ENCODE data around the gene ANGPTL8. TPM values are rescaled to one million over a fixed set of nuclear protein-coding genes. Genes with fewer than 3 reads are reported as not detected.

Gene ANGPTL8
- total RNA-seq, 1 donor from 2014 or later, result not detected

DNA sequence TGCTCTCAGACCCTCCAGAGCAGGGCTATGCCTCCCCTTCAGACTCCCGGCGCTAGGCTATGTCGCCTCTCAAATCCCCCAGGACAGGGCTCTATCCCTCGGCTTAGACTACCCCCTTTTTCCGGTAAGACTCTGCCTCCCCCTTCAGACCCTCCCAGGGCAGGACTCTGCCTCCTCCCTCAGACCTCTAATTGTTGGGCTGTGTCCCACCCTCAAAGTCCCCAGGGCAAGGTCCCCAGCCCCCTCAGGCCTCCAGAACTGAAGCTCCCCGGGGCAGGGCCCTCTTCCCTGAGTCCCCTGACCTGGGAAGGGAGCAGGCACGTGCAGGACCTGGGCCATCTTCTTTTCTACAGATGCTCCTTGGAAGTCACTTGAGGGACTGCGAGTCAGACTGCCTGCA, 45.2 kb upstream of the ANGPTL8 start:
- H3K4me3 ChIP-seq, result peak overlapping the region; percentile 67
- TF ChIP-seq, protein P1, sequence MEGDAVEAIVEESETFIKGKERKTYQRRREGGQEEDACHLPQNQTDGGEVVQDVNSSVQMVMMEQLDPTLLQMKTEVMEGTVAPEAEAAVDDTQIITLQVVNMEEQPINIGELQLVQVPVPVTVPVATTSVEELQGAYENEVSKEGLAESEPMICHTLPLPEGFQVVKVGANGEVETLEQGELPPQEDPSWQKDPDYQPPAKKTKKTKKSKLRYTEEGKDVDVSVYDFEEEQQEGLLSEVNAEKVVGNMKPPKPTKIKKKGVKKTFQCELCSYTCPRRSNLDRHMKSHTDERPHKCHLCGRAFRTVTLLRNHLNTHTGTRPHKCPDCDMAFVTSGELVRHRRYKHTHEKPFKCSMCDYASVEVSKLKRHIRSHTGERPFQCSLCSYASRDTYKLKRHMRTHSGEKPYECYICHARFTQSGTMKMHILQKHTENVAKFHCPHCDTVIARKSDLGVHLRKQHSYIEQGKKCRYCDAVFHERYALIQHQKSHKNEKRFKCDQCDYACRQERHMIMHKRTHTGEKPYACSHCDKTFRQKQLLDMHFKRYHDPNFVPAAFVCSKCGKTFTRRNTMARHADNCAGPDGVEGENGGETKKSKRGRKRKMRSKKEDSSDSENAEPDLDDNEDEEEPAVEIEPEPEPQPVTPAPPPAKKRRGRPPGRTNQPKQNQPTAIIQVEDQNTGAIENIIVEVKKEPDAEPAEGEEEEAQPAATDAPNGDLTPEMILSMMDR (IDR thresholded peaks at IDR 0.05), result no peak
- H3K27me3 ChIP-seq, result no peaks in the 10 kb centered on the region
- peaks cover 26 to 40% of the 10 kb centered on the region in 2 donors for H3K36me3 ChIP-seq
- peaks cover 33 to 47% of the 10 kb centered on the region in 2 donors for H3K4me1 ChIP-seq
- H3K9me3 ChIP-seq, result no peaks in the 10 kb centered on the region
- no peak for DNase-seq (ENCODE audit: low spot score in 2 of 2)
- intact Hi-C loops (cut with DNase I), result no loop called here
- peak overlapping the region; percentile 83 to 89 for H3K27ac ChIP-seq

DNA sequence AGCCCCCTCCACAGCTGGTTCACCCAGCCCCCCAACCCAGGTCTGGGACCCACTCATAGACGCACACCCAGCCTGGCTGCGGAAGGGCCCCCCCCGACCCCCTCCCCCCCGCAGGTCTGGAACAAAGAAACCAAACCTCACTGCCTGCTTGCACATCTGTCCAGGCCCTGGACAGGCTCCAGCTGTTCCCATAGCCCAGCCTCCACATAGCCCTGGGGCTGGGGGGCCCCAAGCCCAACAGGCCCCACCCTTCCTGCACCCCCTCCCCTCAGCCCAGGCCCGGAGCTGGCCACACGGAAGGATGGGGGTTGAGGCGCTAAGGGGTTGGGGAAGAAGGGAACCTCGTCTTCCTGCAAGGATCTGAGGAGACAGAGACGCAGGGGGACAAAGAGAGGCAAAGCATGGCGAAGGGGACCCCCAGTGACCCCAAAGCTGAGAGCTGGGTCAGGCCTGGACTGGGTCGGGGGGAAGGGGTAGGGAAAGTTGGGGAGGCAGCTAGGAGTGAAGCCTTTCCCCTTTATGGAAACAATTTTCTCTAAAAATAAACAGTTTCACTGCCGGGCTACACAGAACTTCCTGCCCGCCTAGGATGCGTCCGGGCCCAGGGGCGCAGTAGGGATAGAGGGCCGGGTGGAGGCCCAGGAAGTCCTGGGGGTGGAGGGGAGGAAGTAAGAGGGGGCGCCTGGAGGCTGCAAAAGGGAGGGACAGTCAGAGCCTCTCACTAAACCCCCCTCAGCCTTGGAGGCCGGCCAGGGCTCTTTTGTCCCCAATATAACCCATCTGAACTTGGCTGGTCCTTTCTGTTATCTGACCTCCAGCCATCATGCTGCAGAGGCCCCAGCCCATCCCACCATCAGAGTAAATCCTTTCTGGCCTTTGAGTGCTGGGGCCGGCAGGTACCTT, 44.5 kb upstream of the ANGPTL8 start:
- Histone ChIP-seq H3K9me3 (no peaks in the 10 kb centered on the region), H3K27me3 (no peaks in the 10 kb centered on the region), H3K27ac (peak overlapping the region; percentile 83 to 89), H3K36me3 (peaks cover 26 to 40% of the 10 kb centered on the region in 2 donors), H3K4me1 (peaks cover 33 to 41% of the 10 kb centered on the region in 2 donors), H3K4me3 (peak overlapping the region; percentile 67)
- no peak for DNase-seq (ENCODE audit: low spot score in 2 of 2)
- TF ChIP-seq, protein P1 (IDR thresholded peaks at IDR 0.05), result no peak
- intact Hi-C loops (cut with DNase I), result no loop called here

DNA sequence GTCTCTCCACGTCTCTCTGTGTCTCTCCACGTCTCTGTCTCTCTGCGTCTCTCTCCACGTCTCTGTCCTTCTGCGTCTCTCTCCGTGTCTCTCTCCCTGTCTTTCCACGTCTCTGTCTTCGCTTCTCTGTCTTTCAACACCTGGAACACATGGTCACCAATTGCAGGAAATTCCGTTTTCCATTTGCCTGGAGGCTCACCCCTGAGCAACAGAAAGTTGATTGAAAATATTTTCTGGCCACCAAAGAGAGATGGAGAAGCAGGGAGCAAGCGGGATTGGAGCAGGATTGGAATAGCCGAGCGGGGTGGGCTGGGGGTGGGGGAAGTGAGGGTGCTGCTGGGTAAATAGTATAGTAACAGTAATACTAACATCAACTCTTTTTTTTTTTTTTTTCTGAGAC, 43.7 kb upstream of the ANGPTL8 start:
- Histone ChIP-seq H3K4me1 (peaks cover 27 to 33% of the 10 kb centered on the region in 2 donors), H3K36me3 (peaks cover 26 to 40% of the 10 kb centered on the region in 2 donors), H3K27me3 (no peaks in the 10 kb centered on the region), H3K4me3 (peak overlapping the region; percentile 67), H3K27ac (peak overlapping the region; percentile 83 to 89), H3K9me3 (no peaks in the 10 kb centered on the region)
- intact Hi-C loops (cut with DNase I), result loop anchor here (2.0 kb wide), 2 partner anchors 31 to 53 kb away; no protein-coding TSS in a partner anchor
- DNase-seq (ENCODE audit: low spot score in 2 of 2), result no peak
- TF ChIP-seq, protein P1 (IDR thresholded peaks at IDR 0.05), result no peak

DNA sequence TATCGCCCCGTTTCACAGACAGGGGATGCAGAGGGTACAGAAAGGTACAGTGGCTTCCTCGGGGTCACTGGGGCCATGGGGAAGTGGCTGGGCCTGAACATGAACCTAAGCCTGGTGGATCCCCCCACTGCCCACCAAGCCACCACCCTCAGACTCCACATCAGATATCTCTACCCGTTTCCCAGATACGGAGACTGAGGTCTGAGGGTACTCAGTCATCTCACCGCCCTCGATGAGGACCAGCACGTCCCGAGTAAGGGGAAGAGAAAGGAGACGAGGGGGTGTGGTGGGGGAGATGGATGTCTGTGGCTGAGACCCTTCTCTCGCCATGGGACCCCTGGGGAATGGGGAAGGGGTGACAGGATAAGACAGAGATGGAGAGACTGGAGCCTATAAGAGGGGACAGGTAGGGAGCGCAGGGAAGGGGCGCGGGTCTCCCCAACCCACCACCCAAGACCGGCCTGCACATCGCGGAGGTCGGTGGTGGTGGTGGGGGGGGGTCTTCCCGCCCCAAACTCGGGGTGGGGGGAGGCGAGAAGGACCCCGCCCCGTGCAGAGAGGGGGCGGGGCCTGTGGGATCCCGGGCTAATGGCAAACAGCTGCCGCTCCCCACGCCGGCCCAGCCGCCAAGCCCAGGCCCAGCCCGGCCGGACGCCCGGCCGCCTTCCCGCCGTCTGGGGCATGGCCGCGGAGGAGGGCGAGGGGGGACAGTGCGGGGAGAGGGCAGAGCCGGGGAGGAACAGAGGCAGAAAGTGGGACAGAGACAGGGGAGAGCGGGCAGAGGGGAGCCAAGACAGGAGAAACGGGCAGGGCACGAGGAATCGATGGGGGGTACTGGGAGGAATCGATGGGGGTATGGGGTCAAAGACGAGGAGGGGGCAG, 42.8 kb upstream of the ANGPTL8 start:
- TF ChIP-seq, protein P1 (IDR thresholded peaks at IDR 0.05), result no peak
- intact Hi-C loops (cut with DNase I), result loop anchor here (2.0 kb wide), 2 partner anchors 32 to 54 kb away; no protein-coding TSS in a partner anchor
- no peaks in the 10 kb centered on the region for H3K27me3 ChIP-seq
- H3K9me3 ChIP-seq, result no peaks in the 10 kb centered on the region
- H3K4me3 ChIP-seq, result peak overlapping the region; percentile 67
- H3K4me1 ChIP-seq, result peaks cover 27 to 29% of the 10 kb centered on the region in 2 donors
- peaks cover 26 to 35% of the 10 kb centered on the region in 2 donors for H3K36me3 ChIP-seq
- no peak for DNase-seq (ENCODE audit: low spot score in 2 of 2)
- H3K27ac ChIP-seq, result peak overlapping the region; percentile 83 to 89

Data from ascending aorta (tissue), 2 donors.